HL-60 (cell line): Measurements from ENCODE around the gene DMD.

Source experiments
- GABPA ChIP-seq: IDR thresholded peaks from 2 replicates; pipeline ENCODE4 v1.6.1; 2012; ENCODE audit warnings: low read depth
- POLR2AphosphoS5 ChIP-seq: IDR thresholded peaks from 2 replicates; pipeline ENCODE4 v1.6.1; 2012; ENCODE audit warnings: low read depth
- SPI1 ChIP-seq: IDR thresholded peaks from 2 replicates; pipeline ENCODE4 v1.6.1; 2012; ENCODE audit warnings: low read depth, mild to moderate bottlenecking, borderline replicate concordance
- TF ChIP-seq, protein P1 (sequence below): IDR thresholded peaks from one replicate; pipeline ENCODE4 v1.5.1; 2011; ENCODE audit warnings: low read length, control low read depth, inconsistent platforms; ENCODE audit not compliant: insufficient read depth
- TF ChIP-seq, protein P2 (sequence below): IDR thresholded peaks from 2 replicates; pipeline ENCODE4 v1.6.1; 2012; ENCODE audit warnings: low read depth; ENCODE audit not compliant: insufficient replicate concordance

DNA sequence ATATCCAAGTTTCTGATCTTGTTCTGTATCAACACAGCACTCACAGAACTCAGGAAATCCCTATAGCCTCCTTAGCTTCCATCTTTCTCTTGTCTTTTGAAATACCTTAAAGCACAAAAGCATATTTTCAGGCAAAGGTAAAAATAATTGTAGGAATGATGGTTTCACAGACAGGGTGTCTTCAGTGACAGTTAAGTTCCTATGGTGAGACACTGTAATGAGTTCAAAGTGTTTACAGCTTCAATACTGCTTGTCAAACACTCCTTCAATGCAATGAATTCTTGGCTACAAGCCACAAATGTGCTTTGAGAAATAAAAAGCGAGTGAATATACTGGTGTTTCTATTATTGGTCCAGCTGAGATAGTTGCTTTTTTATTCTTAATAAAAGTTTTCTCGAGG, 466.0 kb downstream of the DMD start:
- TF ChIP-seq, protein P1, sequence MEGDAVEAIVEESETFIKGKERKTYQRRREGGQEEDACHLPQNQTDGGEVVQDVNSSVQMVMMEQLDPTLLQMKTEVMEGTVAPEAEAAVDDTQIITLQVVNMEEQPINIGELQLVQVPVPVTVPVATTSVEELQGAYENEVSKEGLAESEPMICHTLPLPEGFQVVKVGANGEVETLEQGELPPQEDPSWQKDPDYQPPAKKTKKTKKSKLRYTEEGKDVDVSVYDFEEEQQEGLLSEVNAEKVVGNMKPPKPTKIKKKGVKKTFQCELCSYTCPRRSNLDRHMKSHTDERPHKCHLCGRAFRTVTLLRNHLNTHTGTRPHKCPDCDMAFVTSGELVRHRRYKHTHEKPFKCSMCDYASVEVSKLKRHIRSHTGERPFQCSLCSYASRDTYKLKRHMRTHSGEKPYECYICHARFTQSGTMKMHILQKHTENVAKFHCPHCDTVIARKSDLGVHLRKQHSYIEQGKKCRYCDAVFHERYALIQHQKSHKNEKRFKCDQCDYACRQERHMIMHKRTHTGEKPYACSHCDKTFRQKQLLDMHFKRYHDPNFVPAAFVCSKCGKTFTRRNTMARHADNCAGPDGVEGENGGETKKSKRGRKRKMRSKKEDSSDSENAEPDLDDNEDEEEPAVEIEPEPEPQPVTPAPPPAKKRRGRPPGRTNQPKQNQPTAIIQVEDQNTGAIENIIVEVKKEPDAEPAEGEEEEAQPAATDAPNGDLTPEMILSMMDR: no peak
- TF ChIP-seq POLR2AphosphoS5: no peak
- TF ChIP-seq GABPA: no peak
- TF ChIP-seq SPI1: no peak
- TF ChIP-seq, protein P2, sequence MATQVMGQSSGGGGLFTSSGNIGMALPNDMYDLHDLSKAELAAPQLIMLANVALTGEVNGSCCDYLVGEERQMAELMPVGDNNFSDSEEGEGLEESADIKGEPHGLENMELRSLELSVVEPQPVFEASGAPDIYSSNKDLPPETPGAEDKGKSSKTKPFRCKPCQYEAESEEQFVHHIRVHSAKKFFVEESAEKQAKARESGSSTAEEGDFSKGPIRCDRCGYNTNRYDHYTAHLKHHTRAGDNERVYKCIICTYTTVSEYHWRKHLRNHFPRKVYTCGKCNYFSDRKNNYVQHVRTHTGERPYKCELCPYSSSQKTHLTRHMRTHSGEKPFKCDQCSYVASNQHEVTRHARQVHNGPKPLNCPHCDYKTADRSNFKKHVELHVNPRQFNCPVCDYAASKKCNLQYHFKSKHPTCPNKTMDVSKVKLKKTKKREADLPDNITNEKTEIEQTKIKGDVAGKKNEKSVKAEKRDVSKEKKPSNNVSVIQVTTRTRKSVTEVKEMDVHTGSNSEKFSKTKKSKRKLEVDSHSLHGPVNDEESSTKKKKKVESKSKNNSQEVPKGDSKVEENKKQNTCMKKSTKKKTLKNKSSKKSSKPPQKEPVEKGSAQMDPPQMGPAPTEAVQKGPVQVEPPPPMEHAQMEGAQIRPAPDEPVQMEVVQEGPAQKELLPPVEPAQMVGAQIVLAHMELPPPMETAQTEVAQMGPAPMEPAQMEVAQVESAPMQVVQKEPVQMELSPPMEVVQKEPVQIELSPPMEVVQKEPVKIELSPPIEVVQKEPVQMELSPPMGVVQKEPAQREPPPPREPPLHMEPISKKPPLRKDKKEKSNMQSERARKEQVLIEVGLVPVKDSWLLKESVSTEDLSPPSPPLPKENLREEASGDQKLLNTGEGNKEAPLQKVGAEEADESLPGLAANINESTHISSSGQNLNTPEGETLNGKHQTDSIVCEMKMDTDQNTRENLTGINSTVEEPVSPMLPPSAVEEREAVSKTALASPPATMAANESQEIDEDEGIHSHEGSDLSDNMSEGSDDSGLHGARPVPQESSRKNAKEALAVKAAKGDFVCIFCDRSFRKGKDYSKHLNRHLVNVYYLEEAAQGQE: no peak
